HG02970 (cell line): ENCODE data around the gene SLC14A1.
A peak's percentile ranks its signal among the peaks of the same experiment; 100 is the strongest.
"Not testable (repeated sequence)": the region's sequence is repeated elsewhere in the genome, so short reads cannot be mapped to it uniquely, and the experiment has no call there.

Experiments used
- ATAC-seq: cut with Tn5 transposase; IDR thresholded peaks from one replicate; pipeline ENCODE4 v1.9.1; 2021; ENCODE audit warnings: mild to moderate bottlenecking, moderate library complexity, moderate number of reproducible peaks; ENCODE audit not compliant: unreplicated experiment, low FRiP score

The SLC14A1 gene

GRCh38 chr18:45753286-45753685 lies 29.3 kb downstream of the SLC14A1 start:
- ATAC-seq, result no peak

GRCh38 chr18:45755934-45756333 lies 32.0 kb downstream of the SLC14A1 start:
- no peak for ATAC-seq

DNA sequence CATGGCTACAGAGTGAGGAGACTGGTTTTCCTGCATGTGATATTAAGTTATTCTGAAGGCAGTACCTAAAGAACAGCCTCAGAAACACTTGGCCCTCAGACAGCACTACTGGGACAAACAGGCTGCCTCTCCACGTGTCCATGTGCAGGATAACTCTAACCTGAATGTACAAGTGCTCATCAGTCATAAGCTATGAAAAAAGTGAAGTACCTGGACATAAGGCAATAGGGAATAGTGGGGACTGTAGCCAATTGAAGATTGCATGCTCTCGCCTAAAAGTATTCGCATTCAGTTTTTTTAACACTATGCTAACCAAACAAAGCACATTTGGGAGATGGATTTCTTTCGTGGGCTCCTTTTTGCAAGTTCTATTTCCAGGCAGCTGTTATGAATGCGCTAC lies 33.0 kb downstream of the SLC14A1 start:
- ATAC-seq, result no peak

DNA sequence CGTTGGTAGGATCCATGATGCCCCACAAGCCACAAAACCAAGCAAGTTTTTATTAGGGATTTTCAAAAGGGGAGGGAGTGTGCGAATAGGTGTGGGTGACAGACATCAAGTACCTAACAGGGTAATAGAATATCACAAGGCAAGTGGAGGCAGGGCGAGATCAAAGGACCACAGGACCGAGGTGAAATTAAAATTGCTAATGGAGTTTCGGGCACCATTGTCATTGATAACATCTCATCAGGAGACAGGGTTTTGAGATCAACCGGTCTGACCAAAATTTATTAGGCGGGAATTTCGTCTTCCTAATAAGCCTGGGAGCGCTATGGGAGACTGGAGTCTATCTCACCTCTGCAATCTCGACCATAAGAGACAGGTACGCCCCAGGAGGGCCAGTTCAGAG lies 33.7 kb downstream of the SLC14A1 start:
- not testable (repeated sequence) for ATAC-seq

DNA sequence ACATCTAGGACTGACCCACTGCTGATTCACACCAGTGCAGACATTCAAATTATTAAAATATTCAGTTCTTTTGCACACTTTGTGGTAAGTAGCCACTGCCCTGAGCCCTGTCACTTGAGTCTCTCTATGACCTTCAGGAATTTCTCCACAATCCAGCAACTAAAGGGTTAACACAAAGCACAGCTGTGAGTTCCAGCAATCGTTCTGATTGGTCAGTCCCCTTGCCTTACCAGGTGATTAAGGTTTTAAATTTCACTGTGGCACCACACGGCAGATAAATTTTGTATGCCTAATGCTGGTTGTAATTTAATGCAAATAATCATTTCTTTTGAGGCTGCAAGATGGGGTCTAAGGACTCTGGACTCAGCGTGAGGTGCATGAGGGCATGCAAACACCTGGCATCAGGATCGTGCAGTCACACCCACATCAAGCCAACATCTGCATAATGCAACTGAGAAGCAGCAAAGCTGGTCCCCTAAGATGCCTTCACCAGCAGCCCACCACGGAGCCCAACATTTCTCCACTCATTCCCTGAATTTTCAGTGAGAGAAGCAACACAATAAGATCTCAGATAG lies 36.6 kb downstream of the SLC14A1 start:
- no peak for ATAC-seq

DNA sequence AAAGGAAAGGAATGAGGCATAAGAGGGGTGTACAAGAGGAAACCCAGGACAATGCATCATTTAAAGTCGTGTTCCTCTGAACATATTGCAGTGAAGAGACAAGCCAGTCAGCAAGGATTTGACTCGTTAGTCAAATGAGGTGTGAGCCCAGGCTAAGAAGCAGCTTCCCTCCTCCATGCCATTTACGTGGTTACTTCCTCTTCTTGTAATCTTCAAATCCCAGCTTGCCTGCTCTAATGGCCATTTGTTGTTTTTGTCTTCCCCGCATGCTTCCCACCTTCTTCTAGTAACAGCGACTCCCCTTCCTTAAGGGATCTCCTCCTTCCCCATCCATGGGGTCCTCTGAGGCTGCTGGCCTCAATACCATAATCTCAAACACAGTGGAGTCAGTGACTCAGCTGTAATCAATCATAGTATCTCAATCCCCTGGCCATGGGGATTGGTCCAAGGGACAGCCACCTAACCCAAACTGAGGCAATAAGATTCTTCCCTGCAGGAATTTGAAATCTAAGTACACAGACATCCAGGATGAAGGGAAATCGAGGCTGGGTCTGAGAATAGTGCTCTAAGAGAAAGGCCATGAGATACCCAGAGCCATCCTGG lies 37.6 kb downstream of the SLC14A1 start:
- ATAC-seq, result no peak

- ATAC-seq, result no peak
These were observed 40.2 kb downstream of the SLC14A1 start for GRCh38 chr18:45764000-45764686.

GRCh38 chr18:45765796-45766195 lies 41.8 kb downstream of the SLC14A1 start:
- no peak for ATAC-seq

- no peak for ATAC-seq
These were observed 47.9 kb downstream of the SLC14A1 start for GRCh38 chr18:45771587-45772480.

DNA sequence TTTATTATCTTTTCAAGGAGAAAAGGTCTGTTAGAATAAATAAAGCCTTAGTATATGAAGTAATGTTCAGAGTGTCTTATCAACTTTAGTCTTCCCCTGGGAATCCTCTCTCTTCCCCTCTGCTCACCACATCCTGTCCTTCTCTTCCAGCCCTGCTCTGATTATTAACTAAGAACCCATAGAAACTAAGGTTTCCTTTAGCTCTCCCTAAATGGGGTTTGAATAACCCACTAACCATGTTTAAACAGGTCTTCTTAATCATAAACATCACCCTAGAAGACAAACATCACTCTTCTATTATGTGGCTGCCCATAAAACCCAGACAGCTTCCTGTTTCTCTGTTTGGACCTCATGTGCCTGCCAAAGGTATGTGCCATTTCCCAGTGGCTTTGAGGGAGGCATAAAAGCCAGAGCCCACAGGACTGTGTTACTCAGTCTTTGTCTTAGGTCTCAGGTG lies 50.1 kb downstream of the SLC14A1 start:
- no peak for ATAC-seq

DNA sequence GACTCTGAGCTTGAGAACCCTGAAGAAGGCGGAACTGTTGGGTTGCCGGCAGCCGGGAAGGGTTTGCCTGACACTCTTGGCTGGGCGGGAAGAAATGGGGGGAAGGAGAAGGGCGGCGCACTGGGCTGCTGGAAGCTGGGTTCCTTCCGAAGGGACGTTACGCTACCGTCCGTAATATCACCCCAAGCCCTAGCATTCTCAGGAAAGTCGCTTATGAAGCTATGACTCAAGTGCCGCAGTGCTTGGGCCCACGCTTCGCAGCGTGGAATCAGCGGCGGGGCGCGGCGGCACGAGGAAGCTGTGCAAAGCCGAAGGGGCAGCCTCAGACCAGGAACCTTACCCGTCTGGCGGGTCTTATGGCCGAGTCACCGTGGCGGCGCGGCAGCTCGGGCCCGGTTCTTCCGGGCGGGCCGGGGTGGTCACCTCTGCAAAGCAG lies 51.3 kb downstream of the SLC14A1 start:
- peak; percentile 52 for ATAC-seq

DNA sequence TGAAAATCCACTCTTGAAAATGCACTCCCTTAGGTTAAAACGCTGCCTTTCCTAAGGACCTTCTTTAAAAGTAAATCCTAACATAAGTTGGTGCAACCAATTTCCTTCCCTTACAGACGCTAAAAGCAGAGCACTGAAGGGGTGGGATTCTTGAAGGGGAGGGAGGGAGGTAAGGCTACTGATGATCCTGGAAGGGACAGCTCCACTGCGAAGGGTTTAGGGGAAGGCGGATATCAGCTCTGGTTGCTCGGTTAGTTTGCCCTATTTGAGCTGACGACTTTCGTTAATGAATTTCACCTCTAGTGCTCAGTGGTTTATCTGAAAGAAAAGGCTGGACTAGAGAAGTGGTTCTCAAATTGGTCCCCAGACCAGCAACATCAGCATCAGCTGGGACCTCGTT lies 51.8 kb downstream of the SLC14A1 start:
- ATAC-seq, result no peak

DNA sequence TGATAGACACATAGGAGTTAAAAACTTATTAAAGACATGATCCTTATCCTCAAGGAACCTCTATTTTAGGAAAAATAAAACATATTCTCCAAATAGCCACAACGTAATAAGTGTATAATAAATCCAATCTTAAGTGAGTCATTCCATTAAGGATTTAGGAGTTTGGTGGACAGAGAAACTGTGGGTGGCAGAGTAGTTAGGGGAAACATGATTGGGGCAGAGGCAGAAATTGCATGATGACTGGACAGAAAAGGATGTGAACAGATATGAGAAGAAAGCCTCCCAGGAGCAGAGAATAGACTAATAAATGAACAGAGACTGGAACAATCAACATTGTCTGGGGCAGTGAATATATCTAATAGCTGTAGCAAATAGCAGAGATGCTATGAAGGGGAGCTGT lies 53.4 kb downstream of the SLC14A1 start:
- no peak for ATAC-seq

DNA sequence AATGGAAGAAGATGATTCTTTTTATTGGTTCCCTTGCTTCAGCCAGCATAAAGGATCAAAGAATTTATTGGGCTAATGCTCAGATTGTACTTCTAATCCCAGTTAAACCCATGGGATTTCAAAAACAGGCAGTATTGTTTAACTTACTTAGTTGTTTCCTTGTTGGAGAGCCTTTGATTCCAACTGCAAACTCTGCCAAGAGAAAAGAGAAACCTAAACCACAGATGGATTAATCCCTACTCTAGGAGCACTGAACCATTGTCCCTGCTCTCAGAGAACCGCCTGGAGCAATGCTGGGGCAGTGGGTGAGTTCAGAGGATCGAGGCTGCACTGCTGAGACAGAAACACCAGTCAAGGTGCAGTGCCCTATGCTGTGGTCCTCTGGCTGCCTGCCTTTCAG lies 56.6 kb downstream of the SLC14A1 start:
- no peak for ATAC-seq

DNA sequence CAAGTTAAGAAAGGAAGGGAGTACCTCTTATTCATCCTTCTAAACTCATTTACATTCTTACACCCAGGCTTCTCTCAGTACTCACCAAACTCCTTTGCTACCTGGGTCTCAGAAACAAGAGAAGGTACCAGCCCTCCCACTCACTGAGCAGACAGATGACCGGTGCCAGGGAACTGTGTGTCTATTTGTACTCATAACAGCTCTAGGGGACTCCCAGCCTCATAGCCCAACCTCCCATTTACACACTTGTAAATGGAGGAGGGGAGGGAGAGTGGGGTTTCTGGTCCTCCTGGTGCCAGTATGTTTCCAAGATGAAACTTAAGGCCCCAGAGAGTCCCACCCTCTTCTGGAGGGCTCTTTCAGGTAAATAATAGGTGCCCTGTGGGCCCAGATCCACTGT lies 58.7 kb downstream of the SLC14A1 start:
- no peak for ATAC-seq

DNA sequence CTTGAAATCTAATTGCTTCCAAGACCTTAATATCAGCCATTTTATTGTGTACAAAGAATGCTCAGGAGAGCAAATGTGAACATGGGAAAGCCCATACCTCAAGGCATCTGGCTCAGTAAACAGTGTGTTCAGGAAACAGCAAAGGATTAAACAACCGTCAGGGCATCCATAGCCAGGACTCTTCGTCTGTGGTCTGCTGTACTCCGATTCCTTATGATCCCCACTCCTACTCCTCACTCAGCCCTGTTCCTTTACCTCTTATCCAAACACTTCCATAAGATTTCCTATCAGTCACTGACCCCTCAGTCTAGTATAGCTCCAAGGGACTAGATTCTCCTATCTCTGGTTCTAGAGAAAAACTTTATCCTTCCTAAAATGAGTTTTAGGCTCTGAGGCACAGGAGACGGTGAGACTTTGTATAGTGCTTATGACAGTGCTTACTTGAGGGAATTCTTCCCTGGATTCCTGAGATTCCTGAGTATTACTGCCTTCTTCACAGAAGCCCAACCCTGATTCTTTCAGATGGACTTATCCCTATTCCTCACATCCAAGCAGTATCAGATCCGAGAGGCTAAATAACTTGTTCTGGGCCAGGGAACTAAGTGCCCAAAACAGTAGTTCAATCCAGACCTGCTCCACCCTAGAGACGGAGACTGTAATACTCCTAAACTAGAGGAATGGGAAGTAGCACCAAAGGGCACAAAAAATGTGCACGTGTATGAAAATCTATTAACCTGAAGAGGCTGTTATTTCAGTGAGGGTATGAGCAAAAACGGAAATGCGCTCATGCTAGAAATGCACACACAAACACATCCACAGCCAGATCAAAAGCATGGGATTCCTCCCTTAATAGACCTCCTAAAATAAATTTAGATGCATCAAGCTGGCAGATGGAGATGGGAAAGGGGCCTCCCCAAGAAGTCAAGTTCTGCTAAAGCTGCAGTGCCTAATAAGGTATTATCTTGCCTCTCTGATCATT lies 59.4 kb downstream of the SLC14A1 start:
- no peak for ATAC-seq

- ATAC-seq, result no peak
These were observed 61.2 kb downstream of the SLC14A1 start for GRCh38 chr18:45785134-45785533.

- ATAC-seq, result no peak
These were observed 63.0 kb downstream of the SLC14A1 start for GRCh38 chr18:45786941-45787340.

- ATAC-seq, result no peak
These were observed 63.4 kb downstream of the SLC14A1 start for GRCh38 chr18:45787346-45787745.

- ATAC-seq, result no peak
These were observed 64.9 kb downstream of the SLC14A1 start for GRCh38 chr18:45788861-45789260.
